HG03280 (cell line): Measurements from ENCODE around the gene AKNA.
A peak's percentile ranks its signal among the peaks of the same experiment; 100 is the strongest.

Experiments used
- ATAC-seq: cut with Tn5 transposase; IDR thresholded peaks from one replicate; pipeline ENCODE4 v1.9.1; 2021; ENCODE audit warnings: mild to moderate bottlenecking, moderate library complexity; ENCODE audit not compliant: unreplicated experiment

AKNA gene

DNA sequence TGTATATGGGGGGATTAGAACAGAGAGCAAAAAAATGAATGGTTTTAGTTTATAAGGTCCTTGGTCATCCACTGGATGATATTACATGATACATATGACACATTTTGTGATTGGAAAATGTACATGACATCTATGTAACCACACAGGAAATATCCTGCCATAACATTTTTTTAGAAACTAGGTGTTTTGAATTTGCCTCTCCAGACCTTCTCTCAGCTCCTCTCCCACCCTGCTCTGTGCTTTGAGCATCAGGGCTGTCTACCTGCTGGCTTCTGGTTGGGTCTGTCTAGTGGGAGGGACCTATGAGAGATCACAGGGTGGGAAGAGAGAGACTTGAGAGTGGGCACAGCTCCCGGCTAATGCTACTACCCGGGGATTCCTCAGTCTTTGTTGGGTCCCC is 24.4 kb downstream of the AKNA start:
- no peak for ATAC-seq

DNA sequence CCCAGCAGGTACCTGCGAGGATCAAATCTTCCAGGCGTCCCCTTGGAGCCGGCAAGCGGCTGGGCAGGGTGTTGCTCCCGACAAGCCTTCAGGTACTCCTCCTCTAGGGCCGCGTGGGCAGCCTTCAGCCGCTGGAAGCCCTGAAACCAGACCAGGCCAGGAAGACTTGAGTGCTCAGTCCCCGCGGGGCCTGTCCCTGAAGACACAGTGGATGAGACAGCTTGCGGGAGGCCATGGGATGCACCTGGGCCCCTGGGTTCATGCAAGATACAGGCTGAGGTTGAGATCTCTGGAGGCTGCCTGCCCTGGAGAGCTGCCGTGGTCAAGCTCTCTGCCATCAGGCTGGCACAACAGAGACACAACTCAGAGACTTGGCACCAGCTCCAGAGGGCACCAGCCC is 25.4 kb downstream of the AKNA start:
- ATAC-seq, result no peak

DNA sequence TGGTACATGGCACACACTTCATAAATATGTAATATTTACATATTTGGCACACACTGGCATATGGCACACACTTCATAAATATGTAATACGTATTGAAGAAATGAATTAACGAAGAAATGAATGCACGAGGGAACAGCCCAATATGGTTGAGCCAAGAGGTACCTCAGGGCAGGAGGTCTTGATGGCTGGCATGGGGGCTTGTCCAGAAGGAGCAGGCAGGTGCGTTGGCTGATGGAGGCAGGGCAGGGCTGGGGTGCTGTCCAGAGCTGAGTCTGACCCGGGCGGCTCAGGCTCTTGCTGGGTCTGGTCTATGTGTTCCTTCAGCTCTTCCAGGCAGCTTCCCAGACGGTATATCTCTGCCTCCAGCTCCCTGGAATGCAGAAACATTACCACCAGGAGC is 26.2 kb downstream of the AKNA start:
- no peak for ATAC-seq

DNA sequence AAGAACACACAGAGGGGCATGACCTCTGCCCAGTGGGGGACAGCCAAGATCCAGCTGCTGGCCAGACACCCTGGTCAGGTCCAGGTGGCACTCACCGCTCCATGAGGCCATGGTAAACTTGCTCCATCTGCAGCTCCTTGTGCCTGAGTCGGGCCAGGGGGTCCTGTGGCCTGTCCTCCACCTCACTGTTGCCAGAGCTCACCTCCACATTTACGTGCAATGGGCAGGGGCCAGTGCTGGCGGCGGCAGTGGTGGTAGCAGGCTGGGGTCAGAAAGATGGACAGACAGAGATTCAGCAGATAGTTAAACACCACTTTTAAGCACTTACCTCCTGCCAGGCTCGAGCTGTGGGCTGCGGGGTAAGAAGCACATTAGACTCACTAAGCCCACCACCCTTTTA is 28.0 kb downstream of the AKNA start:
- ATAC-seq, result no peak

DNA sequence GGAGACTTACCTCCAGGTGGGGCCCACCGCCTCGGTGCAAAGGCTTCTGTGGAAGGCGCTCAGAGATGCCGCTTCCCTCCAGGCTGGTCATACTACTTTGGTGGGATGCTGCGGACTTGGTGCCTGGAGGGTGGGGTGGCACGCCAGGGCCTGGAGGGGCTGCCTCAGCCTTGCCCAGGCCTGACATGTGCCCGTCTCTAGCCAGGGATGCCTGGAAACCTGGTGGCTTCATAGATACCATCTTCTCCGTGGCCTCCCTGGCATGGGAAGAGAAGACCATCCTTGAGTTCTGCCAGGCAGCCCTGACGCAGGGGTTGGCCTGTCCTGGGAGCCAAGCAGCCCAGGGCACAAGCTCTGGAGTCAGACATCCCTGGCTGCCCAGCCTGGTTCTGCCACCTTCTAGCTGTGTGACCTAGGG is 29.9 kb downstream of the AKNA start:
- ATAC-seq, result no peak

DNA sequence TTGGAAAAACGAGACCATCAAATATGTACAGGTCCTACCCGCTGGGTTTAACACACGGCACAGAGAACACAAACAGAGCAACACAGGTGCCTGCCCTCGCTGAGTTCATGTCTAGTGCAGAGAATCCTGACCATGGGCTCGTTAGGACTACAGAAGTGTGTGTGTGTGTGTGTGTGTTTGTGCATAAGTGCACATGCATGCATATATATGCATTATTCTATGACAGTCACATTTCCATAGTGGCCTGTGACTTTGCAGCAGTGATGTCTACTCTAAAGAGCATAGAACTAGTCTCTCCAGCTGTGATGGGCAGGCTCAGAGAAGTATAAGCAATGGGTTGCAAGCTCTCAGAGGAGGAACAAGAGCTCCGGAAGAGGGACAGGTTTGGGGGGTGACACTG is 30.4 kb downstream of the AKNA start:
- ATAC-seq, result no peak

DNA sequence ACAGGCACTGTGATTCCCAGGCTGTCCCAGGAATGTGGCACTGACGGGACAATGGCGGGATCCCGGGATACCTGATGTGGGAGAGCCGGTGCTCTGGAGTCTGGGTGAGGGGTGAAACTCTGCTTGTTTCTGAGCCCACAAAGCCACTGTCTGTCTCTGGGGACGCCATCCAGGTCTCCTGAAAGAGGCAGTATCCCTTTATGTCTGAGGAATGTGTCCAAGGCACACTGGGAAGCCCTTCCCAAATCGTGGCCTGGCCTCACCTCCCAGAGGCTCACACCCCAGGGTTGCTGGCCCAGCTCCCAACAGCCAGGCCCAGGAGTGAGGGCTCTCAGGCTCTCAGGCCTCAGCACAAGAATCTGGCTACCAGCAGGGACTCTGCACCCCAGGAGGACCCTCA is 31.0 kb downstream of the AKNA start:
- ATAC-seq, result no peak

DNA sequence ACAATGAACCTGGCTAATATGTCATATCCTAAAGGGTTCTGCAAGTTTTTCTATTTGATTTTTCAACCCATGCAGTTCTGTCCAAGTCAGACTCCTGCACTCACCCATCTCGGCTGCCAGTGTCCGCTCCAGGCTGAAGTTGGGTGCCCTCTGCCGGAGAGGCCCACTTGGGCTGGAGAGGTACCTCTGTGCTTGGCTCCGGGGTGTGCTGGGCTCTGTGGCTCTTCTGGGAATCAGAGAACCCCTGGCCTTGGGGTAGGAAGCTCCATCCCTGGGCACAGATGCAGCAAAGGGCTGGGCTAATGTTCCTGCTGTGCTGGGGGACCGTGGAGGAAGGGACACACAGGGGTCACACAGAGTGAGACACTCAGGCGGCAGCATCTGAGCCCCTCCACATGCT is 32.0 kb downstream of the AKNA start:
- ATAC-seq, result no peak

DNA sequence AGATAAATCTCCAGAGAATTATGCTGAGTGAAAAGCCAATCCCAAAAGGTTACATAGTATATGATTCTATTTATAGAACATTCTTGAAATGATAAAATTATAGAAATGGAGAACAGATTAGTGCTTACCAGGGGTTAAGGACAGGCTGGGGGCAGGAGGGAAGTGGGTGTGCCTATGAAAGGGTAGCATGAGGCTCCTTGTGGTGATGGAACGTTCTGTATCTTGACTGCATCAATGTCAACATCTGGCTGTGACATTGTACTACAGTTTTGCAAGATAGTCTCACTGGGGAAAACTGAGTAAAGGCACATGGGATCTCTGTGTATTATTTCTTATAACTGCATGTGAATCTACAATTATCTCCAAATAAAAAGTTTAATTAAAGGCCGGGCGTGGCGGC is 35.9 kb downstream of the AKNA start:
- ATAC-seq, result no peak

DNA sequence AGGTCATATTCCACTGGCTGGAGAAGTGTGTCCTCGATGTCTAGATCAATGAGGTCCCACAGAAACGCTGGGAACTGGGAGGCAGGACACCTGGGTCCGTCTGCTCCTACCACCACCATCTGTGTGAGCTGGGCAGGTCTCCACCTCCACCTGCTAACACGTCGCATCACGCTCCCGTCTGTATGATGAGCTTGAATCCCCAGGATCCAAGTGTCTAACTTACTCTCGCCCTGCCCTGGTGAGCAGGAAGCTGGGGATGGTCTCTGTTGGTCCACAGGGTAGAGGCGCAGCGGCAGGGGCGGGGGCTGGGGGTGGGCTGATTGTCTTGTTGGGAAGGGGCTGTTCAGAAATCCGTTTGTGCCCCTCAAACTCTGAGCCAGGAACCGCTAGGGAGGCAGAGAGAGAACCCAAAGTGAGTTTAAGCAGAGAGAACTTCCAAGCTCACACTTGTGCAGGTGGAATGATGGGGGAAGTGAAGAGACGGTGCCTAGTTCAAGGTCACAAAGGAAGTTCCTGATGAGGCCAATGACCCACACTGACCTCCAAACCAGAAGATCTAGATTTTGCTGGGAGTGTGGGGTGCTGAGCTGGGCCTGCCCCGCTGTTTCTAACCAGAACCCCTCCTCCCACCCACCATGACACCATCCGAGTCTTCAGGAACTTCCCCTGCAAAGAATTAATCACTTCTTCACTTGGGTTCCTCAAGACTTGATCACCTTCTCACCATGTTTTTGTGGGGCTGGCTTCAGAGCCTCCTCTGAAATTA is 37.0 kb downstream of the AKNA start:
- no peak for ATAC-seq

DNA sequence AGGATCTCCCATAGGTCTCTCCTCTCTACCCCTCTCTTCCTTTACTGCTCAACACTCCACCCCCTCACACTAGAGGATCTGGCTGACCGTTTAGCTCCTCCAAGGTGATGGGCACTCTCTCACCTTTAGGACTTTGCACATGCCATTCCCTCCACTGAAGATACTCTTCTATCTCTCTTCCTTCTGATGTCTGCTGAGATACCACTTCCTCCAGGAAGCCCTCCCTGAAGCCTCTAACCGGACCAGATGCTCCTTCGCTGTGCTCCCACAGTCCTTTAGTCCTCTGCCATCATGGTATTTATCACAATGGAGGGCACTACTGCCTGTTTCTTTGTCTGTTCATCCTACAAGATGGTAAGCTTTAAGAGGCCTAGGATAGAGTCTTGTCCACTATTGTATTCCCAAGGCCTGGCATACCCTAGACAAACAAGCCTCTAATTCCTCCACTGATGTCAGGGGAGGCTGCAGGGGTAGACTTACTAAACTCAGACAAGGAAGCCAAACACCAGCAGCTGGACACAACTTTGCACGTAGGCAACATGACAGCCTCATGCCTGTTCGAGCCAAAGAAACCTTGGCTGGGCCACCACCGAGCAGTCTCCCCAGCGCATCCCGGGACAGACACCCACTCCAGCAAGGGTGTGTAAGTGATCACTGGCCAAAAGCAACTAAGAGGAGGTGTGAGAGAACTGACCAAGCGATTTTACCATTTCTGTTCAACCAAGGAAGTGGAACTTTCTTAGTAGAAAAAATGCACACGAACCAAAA is 37.9 kb downstream of the AKNA start:
- ATAC-seq, result no peak

DNA sequence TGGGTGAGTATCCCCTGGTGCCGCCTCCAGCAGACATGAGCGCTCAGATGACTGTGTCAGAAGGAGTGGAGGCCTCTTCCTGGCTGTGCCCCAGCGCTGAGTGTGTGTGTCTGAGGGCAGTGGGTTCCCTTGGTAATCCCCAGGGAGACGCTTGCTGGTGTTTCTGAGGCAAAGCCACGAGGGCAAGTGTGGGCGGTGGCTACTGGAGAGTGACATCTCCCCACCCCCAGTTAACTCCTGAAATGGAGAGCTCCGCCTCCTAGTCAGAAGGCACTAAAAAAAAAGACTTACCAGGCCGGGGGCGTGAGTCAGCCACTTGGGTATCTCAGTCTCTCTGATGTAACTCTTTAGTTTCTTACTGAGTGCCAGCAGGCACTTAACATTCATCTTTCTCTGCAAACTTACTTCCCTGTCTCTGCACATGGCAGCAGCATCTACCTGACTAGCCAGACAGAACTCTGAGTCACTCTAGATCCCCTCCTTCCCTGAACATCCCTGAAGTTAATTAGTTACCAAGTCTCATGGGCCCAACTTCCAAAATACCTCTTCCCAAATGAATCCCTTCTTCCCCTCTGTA is 38.8 kb downstream of the AKNA start:
- ATAC-seq, result peak; percentile 83

DNA sequence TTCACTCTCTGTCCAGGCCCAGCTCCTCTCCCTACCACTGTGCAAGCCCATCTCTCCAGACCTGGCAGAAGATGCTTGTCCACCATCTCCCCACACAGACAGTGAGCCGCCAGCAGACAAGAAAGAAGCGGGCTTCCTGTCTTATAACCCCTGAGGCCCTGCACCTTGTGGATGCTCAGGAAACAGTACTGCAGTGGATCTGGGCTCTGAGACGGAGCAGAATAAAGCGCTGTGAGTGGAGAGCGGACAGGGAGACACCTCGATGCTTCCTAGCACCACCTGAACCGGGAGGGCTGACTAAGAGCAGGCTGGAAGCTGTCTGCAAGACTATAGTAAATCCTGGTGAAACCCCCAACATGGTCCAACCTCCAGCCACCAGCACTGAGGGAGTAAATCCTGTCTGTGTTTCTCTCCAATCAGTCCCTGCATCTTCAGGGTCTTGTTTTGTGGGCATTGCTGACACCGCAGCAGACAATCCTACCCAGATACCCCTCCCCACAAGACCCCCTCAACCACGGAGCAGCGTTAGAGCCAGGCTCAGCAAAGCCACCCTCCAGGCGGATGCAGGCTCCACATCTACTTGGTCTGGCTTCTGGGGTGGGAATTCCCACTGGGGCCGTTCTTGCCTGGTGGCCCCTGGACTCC is 39.4 kb downstream of the AKNA start:
- no peak for ATAC-seq

DNA sequence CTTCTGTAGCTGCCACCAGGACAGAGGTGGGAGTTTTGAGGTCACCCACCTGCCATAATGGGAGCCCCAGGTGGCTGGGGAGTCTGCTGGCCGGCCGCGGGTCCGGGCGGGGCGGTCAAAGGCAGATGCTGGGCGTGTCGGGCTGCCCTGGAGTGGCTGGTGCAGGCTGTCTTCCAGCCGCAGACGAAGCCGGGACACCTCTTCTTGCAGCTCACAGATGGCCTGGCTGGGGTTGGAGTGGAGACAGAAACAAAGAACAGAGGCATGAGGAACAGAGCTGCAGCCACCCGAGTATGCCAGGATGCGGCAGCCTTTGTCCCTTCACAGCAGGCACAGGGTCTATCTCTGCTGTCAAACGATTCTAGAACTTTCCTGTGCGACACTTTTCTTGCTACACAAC is 40.1 kb downstream of the AKNA start:
- no peak for ATAC-seq

DNA sequence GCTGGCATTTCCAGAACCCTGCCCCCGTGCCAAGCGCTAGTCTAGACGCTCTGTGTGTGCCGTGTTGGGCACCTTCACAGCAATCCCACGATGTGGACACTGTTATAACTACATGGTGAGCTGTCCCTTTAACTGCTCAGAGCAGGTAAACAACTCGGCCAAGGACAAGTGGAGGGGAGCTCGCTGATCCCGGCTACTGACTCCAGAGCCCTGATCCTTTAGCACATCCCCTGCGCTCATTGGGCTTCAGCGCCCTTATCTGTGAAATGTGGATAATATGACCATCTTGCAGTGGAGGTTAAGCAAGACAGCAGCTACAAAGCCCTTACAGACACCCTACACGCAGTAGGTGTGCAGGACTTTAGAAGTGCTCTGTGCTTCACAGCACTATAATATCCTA is 41.6 kb downstream of the AKNA start:
- ATAC-seq, result no peak

DNA sequence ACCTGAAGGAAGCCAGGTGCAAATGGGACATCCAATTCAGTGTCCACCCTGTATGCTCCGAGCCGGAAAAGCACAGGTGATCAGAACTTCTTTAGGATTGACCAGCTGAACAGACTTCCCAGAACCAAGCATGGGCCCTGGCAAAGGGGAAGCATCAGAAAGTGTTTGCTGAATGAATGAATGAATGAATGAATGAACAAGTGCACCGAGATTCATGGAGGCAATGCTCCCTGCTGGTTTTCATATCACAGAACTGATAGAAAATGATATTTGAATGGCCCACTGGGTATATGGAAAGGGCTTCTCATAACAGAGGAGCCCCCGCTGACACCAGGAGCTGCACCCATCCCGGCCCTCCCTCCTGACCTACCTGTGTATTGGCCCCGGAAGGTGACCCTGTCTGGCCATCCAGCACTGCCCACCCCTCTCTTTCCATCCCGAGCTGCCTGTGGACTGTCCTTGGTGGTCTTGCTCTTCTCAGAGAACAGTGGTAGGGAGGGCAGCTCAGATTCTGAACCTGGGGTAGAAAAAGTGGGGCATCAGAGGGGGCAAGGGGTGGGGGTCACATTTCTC is 42.2 kb downstream of the AKNA start:
- ATAC-seq, result no peak

DNA sequence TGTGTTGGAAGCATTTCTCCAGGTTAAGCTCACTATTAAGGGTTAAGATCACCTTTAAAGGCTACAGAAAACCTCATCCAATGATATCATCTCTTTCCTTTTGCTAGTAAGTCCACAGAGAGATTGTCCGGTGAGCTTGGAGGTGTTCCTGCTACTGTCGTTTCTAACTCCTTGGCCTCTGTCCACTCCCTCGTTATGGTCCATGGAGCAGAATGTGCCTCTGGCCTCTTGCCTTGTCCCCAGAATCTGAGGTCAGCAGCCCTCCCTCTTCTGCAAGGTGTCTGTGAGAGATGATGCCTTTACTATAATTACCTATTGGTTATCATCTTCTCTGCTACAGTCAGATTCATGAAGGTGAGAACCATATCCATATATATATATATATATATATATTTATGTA is 43.1 kb downstream of the AKNA start:
- no peak for ATAC-seq

DNA sequence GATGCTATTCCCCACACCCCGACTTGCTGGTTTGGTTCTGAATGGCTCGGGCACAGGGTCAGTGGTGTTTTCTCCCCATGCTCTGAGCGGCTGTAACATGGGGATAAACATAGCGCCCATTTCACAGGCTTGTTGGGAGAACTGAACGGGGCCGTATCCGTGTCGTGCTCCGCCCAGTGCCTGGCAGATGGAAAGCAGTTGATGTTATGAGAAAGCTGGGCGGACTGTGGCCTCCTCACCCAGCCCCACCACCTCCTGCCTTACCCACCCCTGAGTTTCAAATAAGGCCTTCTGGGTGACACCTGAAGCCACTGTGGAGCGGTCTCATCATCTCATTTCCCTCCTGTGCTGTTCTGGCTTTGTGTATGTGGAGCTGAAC is 43.6 kb downstream of the AKNA start:
- ATAC-seq, result no peak

DNA sequence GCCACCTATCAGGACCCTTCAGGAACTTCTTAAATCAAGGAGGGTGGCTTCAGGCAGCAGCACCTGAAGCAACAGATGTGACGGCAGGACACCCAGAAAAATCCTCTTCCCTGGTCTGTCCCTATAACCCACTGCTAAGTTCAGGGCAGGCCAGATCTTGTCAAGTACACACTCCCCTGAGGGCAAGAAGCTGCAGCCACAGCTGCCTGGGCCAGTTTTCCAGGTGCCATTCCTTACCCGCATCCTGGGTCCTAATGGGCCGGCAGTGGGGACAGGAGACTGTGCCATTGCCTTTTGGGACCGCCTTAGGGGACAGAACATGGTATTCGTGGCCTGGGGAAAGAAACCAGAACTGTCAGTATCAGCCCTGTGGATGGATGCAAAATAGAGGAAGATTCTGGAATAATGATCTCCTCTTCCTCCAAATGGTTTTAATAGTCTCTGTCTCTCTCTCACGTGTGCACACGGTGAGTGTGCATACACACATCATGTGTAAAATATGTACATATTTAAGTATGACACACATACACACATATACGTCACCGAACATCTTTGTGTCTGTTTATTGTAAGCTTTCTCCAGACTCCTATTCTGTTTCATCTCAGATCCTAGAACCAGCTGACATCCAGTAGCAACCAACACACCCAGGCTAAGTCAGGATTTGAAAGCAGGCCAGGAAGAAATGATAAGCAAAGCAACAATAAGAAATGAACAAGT is 44.2 kb downstream of the AKNA start:
- ATAC-seq, result no peak

DNA sequence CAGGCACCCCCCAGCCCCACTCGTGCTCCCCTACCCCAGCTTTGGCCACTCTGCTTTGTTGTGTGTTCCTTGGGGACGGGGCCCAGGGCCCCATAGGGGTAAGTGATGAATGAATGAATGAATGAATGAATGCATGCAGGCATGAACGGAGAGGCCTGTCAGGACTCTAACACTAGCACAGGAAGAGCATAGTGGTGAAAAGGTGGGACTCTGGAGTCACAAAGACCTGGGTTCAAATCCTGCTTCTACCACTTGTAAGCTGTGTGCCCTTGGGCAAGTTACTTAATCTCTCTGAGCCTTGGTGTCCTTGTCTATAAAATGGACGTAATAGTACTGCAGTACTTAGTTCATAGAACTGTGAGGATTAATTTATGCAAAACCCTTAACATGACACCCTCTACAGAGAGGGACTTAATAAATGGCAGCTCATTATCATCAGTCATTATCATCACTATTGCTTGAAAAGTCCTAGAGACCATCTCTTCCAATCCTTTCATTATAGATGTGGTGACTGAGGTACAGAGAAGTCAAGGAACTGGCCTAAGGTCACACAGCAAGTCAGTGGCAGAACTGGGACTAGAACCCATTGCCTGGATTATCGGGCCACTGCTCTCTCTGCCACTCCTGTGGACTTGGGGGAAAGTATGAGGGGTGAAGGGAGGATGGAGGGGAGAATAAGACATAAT is 44.9 kb downstream of the AKNA start:
- ATAC-seq, result no peak
